AG09309 (cell line): ENCODE measurements around the gene SCN1B.

ENCODE experiments used
- DNase-seq: peaks from one replicate; pipeline ENCODE4 v3.0.0-alpha.2; 2010; ENCODE audit warnings: low read depth
- H3K4me3 ChIP-seq: 2 replicates; pipeline ENCODE4 v1.5.1; 2011; ENCODE audit warnings: mild to moderate bottlenecking, low read depth, low read length, moderate library complexity; ENCODE audit not compliant: control insufficient read depth
- TF ChIP-seq, protein P1 (sequence below): IDR thresholded peaks from 2 replicates; pipeline ENCODE4 v1.5.1; 2011; ENCODE audit warnings: mild to moderate bottlenecking, low read depth, low read length, inconsistent platforms; ENCODE audit not compliant: insufficient read depth, control insufficient read depth; ENCODE audit errors: missing control alignments

The SCN1B gene

DNA sequence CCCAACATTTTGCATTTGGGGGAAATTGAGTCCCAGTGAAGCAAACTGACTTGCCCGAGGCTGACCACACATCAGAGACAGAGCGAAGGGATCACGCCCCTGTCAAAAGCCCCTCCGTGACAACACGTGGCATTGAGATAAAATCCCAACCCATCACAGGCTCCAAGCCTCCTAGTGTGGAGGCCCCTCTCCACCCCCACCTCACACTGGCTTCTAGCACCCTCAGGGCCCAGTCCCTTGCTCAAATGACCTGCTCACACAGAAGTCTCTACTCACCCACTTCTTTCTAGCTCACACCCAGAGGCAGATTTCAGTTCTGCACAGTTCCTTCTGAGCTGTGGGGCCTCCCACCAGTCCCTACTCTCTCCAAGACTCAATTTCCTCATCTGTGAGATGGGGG, 21.5 kb downstream of the SCN1B start:
- DNase-seq = no peak
- TF ChIP-seq, protein P1, sequence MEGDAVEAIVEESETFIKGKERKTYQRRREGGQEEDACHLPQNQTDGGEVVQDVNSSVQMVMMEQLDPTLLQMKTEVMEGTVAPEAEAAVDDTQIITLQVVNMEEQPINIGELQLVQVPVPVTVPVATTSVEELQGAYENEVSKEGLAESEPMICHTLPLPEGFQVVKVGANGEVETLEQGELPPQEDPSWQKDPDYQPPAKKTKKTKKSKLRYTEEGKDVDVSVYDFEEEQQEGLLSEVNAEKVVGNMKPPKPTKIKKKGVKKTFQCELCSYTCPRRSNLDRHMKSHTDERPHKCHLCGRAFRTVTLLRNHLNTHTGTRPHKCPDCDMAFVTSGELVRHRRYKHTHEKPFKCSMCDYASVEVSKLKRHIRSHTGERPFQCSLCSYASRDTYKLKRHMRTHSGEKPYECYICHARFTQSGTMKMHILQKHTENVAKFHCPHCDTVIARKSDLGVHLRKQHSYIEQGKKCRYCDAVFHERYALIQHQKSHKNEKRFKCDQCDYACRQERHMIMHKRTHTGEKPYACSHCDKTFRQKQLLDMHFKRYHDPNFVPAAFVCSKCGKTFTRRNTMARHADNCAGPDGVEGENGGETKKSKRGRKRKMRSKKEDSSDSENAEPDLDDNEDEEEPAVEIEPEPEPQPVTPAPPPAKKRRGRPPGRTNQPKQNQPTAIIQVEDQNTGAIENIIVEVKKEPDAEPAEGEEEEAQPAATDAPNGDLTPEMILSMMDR = no peak
- no peak overlapping the region for H3K4me3 ChIP-seq

DNA sequence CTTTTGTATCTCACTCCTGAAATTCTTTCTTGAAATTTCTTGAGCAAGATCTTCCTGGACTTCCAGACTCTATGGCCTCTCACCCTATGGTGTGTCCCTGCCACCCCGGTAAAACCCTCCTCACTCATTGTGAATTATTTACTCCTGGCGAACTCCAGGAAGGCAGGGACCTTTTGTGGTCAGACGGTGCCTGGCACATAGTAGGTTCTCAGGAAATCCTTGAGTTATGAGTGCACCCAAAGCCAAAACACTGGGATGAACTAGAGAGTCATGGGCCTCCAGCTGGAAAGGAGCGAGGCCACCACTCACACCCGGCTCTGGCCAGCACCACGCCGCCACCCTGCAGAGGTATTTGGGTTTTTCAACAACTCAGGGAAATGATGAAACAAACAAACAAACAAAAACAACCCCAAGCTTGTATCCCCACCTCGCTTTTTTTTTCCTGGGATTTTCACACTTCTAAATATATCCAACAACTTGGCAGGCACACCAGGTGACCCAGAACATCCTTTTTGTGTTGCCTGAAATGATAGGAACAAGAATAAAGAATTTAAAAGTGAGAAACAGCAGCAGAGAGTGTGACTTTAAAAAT, 22.4 kb downstream of the SCN1B start:
- DNase-seq = no peak
- no peak overlapping the region for H3K4me3 ChIP-seq
- TF ChIP-seq, protein P1 = no peak

DNA sequence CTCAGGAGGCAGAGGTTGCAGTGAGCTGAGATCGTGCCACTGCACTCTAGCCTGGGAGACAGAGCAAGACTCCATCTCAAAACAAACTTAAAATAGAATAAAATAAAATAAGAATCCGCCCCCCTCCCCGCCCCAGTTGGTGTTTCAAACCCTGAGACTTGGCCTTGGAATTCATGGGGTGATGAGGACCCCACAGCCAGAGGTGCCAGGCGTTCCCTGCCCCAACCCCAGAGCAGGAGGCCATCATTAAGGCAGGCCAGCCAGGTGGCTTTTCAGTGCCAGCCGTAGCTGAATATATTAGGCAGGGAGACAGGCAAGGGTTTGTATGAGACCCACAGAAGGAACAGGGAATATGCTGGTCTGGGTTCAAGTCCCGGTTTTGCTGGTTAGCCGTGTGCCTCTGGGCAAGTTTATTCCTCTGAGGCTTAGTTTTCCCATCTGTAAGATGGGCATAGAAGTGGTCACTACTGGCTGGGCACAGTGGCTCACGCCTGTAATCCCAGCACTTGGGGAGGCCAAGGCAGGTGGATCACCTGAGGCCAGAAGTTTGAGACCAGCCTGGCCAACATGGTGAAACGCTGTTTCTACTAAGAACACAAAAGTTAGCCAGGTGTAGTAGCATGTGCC, 23.5 kb downstream of the SCN1B start:
- no peak for DNase-seq
- no peak overlapping the region for H3K4me3 ChIP-seq
- TF ChIP-seq, protein P1 = no peak

DNA sequence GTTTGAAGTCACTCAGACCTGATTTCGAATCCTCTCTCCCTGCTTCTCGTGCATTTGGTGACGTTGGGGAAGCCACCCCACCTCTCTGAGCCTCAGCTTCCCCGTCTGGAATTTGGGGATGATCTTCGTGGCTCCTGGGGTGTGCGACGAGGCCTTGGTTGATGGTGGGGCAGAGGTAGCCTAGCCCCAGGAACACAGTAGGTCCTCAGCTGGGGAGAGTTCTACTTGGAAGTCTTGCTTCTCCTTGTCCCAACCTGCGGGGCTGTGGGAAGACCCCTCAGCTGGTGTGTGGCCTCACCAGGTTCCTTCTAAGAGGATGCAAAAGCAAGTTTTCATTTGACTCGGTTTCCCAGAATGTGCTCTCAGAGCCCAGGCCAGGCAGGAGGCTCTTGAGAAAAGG, 24.4 kb downstream of the SCN1B start:
- TF ChIP-seq, protein P1 = no peak
- DNase-seq = no peak
- no peak overlapping the region for H3K4me3 ChIP-seq

DNA sequence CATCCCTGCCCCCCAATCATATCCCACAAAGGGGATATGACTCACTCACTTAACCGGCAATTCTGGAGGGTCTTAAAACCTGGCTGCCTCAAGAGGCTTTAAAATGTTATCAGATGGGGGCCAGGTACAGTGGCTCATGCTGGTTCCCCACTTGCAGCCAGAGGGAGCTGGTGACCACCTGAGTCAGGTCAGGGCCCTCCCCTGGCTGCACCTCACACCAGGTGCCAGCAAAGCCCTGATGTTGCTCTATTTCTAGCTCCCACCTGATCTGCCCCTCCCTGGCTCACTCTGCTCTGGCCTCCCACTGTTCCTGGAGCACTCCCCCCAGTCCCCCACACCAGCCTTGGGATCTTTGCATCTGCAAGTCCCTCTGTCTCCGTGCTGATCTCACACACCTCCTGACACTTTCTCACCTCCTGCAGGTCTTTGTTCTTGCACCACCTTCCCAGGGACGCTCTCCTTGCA, 25.5 kb downstream of the SCN1B start:
- TF ChIP-seq, protein P1 = peak; percentile 12
- DNase-seq = no peak
- no peak overlapping the region for H3K4me3 ChIP-seq

DNA sequence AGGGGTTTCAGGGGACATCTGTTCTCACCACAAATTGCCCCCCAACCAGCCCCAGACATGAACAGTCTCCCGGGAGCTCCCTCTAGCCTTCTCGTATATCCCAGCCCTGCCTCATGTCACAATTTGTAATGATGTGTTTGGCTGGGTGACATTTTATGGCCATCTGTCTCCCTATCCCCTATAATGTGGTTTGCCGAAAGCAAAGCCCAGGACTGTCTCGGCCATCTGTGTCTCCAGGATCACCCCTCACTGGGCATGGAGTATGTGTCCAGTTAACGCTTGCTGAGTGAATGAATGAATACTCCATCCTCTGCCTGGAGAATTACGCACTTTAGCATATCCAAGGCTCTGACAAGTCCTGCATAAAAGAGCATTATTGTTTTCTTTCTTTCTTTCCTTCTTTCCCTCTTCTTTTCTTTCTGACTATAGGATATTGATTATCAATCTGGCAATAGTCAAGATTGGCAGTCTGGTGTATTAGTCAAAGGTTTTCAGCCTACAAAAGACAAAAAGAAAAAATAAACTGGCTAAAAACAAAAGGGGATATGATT, 26.3 kb downstream of the SCN1B start:
- DNase-seq = no peak
- H3K4me3 ChIP-seq = no peak overlapping the region
- TF ChIP-seq, protein P1 = no peak
